Measurements from ENCODE around the gene PDK2. TPM values are rescaled to one million over a fixed set of nuclear protein-coding genes. Genes with fewer than 3 reads are reported as not detected.
A peak's percentile ranks its signal among the peaks of the same experiment; 100 is the strongest.

The PDK2 gene
- total and polyA plus RNA-seq, 2 experiments from 2014 or later: 12.0 to 15.9 TPM

DNA sequence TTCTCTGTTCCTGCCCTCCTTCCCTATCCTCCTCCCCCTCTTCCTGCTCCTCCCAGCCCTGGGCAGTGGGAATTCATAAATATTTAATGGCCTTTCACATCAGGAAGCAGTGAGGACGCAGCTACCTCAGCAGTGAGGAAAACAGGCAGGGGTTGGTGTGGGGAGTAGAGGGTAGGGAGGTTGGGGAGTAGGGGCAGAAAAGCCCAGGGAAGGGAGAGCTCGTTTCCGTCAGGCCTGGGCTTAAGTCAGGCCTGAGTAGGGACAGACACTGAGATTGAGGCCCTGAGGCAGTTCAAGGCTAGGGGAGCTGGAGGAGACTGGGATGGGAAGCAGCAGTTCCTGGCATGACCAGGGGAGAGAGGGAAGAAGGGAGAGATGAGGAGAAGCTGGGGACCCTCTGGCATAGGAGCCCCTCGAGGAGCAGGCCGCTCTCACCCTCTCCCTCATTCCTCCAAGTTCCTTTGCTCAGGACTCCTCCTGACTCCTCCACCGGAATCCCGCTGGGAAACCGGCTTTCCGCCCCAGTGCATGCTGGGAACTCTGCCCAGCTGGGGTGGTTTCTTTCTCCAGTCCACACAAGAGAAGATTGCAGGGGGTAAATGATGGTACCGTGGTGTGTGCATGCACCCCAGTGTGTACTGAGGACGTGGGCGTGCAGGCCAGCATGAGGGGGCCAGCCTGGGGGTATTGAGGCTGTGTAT, 28.6 kb downstream of the PDK2 start:
- Histone ChIP-seq H2AFZ (peak overlapping the region; percentile 33; the same call in 1 of the 2 replicates), H3K36me3 (ENCODE audit: insufficient read depth) (no peaks in the 10 kb centered on the region), H3K27me3 (ENCODE audit: insufficient read depth) (peaks cover 33% of the 10 kb centered on the region; the same call in 1 of the 2 replicates), H4K20me1 (replicated peaks; ENCODE audit: insufficient read depth) (no peaks in the 10 kb centered on the region), H3F3A (replicated peaks; ENCODE audit: low read depth) (no peaks in the 10 kb centered on the region; the same call in 1 of the 2 replicates), H3K4me3 (no peak overlapping the region), H3K9me2 (ENCODE audit: insufficient read depth) (no peaks in the 10 kb centered on the region), H3K4me2 (peak overlapping the region; percentile 52; the same call in 1 of the 2 replicates), H3K79me2 (replicated peaks; ENCODE audit: insufficient read depth) (no peaks in the 10 kb centered on the region), H3K27ac (ENCODE audit: low read depth) (no peak overlapping the region), H3K4me1 (ENCODE audit: insufficient read depth) (peaks cover 23% of the 10 kb centered on the region)
- H3K27me3 Mint-ChIP-seq (ENCODE audit: insufficient read depth, low read depth, poor library complexity): peaks cover 40% of the 10 kb centered on the region
- H3K9me3 Mint-ChIP-seq: no peaks in the 10 kb centered on the region
- TF ChIP-seq ZNF114 (CRISPR knock-in tag; IDR thresholded peaks at IDR 0.05) (no peak), NANOG (IDR thresholded peaks at IDR 0.05; ENCODE audit: borderline replicate concordance) (no peak), EZH2 (IDR thresholded peaks at IDR 0.05; ENCODE audit: low read depth, unreplicated experiment) (no peak), JUNB (IDR thresholded peaks at IDR 0.05; ENCODE audit: unreplicated experiment) (no peak), STAT1 (IDR thresholded peaks at IDR 0.05; ENCODE audit: unreplicated experiment) (no peak)
- H3K4me3 Mint-ChIP-seq: peak overlapping the region; percentile 37
- no peaks in the 10 kb centered on the region for H3K36me3 Mint-ChIP-seq (ENCODE audit: low read depth)
- ATAC-seq: peak; percentile 51
- peaks cover 50% of the 10 kb centered on the region for H3K4me1 Mint-ChIP-seq
- H3K27ac Mint-ChIP-seq: peak overlapping the region; percentile 93
- DNase-seq (ENCODE audit: low spot score): peak; percentile 52

DNA sequence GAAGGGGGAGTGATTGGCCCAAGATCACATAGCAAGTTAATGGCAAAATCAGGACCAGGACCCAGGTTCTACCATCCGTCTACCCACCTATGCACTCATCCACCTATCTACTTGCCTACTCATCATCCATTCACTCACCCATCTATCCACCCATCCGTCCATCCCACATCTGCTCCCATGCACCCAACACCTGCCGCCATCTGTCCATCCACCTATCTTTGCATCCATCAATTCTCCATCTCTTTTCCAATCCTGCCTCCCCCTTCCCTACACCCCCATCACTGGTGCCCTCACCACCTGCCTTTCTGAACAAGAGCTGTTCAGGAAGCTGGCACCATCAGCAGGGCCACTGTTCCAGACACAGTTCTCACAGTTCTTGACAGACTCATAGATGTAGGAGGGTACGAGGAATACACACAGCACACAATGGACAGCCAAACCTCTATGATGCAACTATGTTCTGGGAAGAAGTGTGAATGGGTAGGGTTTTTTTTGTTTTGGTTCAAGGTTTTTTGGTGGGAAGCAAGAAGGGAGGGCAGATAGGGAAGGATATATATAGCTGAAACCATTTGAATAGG, 30.4 kb downstream of the PDK2 start:
- no peak overlapping the region for H2AFZ ChIP-seq
- H3K27me3 ChIP-seq (ENCODE audit: insufficient read depth): peaks cover 19% of the 10 kb centered on the region; the same call in 1 of the 2 replicates
- no peak overlapping the region for H3K4me3 ChIP-seq
- H3K36me3 ChIP-seq (ENCODE audit: insufficient read depth): no peaks in the 10 kb centered on the region
- no peak overlapping the region for H3K4me2 ChIP-seq
- H3K4me1 Mint-ChIP-seq: peaks cover 50% of the 10 kb centered on the region
- H3K4me1 ChIP-seq (ENCODE audit: insufficient read depth): peaks cover 23% of the 10 kb centered on the region
- H3F3A ChIP-seq (replicated peaks; ENCODE audit: low read depth): no peaks in the 10 kb centered on the region; the same call in 1 of the 2 replicates
- H4K20me1 ChIP-seq (replicated peaks; ENCODE audit: insufficient read depth): no peaks in the 10 kb centered on the region
- peaks cover 38% of the 10 kb centered on the region for H3K27me3 Mint-ChIP-seq (ENCODE audit: insufficient read depth, low read depth, poor library complexity)
- H3K9me3 Mint-ChIP-seq: no peaks in the 10 kb centered on the region
- H3K36me3 Mint-ChIP-seq (ENCODE audit: low read depth): no peaks in the 10 kb centered on the region
- no peaks in the 10 kb centered on the region for H3K9me2 ChIP-seq (ENCODE audit: insufficient read depth)
- no peaks in the 10 kb centered on the region for H3K79me2 ChIP-seq (replicated peaks; ENCODE audit: insufficient read depth)
- no peak for ATAC-seq
- no peak overlapping the region for H3K4me3 Mint-ChIP-seq
- no peak overlapping the region for H3K27ac Mint-ChIP-seq
- no peak overlapping the region for H3K27ac ChIP-seq (ENCODE audit: low read depth)
- DNase-seq (ENCODE audit: low spot score): no peak
- TF ChIP-seq, protein P1, sequence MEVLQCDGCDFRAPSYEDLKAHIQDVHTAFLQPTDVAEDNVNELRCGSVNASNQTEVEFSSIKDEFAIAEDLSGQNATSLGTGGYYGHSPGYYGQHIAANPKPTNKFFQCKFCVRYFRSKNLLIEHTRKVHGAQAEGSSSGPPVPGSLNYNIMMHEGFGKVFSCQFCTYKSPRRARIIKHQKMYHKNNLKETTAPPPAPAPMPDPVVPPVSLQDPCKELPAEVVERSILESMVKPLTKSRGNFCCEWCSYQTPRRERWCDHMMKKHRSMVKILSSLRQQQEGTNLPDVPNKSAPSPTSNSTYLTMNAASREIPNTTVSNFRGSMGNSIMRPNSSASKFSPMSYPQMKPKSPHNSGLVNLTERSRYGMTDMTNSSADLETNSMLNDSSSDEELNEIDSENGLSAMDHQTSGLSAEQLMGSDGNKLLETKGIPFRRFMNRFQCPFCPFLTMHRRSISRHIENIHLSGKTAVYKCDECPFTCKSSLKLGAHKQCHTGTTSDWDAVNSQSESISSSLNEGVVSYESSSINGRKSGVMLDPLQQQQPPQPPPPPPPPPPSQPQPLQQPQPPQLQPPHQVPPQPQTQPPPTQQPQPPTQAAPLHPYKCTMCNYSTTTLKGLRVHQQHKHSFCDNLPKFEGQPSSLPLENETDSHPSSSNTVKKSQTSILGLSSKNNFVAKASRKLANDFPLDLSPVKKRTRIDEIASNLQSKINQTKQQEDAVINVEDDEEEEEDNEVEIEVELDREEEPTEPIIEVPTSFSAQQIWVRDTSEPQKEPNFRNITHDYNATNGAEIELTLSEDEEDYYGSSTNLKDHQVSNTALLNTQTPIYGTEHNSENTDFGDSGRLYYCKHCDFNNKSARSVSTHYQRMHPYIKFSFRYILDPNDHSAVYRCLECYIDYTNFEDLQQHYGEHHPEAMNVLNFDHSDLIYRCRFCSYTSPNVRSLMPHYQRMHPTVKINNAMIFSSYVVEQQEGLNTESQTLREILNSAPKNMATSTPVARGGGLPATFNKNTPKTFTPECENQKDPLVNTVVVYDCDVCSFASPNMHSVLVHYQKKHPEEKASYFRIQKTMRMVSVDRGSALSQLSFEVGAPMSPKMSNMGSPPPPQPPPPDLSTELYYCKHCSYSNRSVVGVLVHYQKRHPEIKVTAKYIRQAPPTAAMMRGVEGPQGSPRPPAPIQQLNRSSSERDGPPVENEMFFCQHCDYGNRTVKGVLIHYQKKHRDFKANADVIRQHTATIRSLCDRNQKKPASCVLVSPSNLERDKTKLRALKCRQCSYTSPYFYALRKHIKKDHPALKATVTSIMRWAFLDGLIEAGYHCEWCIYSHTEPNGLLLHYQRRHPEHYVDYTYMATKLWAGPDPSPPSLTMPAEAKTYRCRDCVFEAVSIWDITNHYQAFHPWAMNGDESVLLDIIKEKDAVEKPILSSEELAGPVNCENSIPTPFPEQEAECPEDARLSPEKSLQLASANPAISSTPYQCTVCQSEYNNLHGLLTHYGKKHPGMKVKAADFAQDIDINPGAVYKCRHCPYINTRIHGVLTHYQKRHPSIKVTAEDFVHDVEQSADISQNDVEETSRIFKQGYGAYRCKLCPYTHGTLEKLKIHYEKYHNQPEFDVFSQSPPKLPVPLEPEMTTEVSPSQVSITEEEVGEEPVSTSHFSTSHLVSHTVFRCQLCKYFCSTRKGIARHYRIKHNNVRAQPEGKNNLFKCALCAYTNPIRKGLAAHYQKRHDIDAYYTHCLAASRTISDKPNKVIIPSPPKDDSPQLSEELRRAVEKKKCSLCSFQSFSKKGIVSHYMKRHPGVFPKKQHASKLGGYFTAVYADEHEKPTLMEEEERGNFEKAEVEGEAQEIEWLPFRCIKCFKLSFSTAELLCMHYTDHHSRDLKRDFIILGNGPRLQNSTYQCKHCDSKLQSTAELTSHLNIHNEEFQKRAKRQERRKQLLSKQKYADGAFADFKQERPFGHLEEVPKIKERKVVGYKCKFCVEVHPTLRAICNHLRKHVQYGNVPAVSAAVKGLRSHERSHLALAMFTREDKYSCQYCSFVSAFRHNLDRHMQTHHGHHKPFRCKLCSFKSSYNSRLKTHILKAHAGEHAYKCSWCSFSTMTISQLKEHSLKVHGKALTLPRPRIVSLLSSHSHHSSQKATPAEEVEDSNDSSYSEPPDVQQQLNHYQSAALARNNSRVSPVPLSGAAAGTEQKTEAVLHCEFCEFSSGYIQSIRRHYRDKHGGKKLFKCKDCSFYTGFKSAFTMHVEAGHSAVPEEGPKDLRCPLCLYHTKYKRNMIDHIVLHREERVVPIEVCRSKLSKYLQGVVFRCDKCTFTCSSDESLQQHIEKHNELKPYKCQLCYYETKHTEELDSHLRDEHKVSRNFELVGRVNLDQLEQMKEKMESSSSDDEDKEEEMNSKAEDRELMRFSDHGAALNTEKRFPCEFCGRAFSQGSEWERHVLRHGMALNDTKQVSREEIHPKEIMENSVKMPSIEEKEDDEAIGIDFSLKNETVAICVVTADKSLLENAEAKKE (CRISPR knock-in tag; IDR thresholded peaks at IDR 0.05): no peak
- TF ChIP-seq POLR2AphosphoS5 (IDR thresholded peaks at IDR 0.05; ENCODE audit: low read depth) (no peak), JUNB (IDR thresholded peaks at IDR 0.05; ENCODE audit: unreplicated experiment) (no peak), EZH2phosphoT487 (IDR thresholded peaks at IDR 0.05; ENCODE audit: unreplicated experiment) (no peak), ZNF114 (CRISPR knock-in tag; IDR thresholded peaks at IDR 0.05) (no peak)
- TF ChIP-seq, protein P2, sequence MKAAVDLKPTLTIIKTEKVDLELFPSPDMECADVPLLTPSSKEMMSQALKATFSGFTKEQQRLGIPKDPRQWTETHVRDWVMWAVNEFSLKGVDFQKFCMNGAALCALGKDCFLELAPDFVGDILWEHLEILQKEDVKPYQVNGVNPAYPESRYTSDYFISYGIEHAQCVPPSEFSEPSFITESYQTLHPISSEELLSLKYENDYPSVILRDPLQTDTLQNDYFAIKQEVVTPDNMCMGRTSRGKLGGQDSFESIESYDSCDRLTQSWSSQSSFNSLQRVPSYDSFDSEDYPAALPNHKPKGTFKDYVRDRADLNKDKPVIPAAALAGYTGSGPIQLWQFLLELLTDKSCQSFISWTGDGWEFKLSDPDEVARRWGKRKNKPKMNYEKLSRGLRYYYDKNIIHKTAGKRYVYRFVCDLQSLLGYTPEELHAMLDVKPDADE (IDR thresholded peaks at IDR 0.05): no peak
- TF ChIP-seq, protein P3, sequence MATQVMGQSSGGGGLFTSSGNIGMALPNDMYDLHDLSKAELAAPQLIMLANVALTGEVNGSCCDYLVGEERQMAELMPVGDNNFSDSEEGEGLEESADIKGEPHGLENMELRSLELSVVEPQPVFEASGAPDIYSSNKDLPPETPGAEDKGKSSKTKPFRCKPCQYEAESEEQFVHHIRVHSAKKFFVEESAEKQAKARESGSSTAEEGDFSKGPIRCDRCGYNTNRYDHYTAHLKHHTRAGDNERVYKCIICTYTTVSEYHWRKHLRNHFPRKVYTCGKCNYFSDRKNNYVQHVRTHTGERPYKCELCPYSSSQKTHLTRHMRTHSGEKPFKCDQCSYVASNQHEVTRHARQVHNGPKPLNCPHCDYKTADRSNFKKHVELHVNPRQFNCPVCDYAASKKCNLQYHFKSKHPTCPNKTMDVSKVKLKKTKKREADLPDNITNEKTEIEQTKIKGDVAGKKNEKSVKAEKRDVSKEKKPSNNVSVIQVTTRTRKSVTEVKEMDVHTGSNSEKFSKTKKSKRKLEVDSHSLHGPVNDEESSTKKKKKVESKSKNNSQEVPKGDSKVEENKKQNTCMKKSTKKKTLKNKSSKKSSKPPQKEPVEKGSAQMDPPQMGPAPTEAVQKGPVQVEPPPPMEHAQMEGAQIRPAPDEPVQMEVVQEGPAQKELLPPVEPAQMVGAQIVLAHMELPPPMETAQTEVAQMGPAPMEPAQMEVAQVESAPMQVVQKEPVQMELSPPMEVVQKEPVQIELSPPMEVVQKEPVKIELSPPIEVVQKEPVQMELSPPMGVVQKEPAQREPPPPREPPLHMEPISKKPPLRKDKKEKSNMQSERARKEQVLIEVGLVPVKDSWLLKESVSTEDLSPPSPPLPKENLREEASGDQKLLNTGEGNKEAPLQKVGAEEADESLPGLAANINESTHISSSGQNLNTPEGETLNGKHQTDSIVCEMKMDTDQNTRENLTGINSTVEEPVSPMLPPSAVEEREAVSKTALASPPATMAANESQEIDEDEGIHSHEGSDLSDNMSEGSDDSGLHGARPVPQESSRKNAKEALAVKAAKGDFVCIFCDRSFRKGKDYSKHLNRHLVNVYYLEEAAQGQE (IDR thresholded peaks at IDR 0.05; ENCODE audit: unreplicated experiment): no peak
